Lung (tissue), 12 donors: ENCODE results near the gene PRR16. TPM values are rescaled to one million over a fixed set of nuclear protein-coding genes. Genes with fewer than 3 reads are reported as not detected.

Experiments
- ATAC-seq: fragments of 200-7000 bp; cut with Tn5 transposase; one replicate; pipeline ENCODE4 v1.9.1; 2020; ENCODE audit warnings: moderate number of reproducible peaks; ENCODE audit not compliant: insufficient read depth, low FRiP score
- DNase-seq, 3 donors: peaks; one replicate each; pipeline ENCODE4 v3.0.0-alpha.2; 2013 to 2017
- H3K27ac ChIP-seq, 2 donors: one replicate each; pipeline ENCODE4 v1.5.1; 2013; ENCODE audit warnings: mild to moderate bottlenecking in 2 of 2, moderate library complexity in 2 of 2, control low read depth in 1 of 2, inconsistent platforms in 1 of 2, low read depth in 1 of 2, low read length in 1 of 2
- H3K27me3 ChIP-seq, 3 donors: one replicate each; pipeline ENCODE4 v1.5.1; 2013; ENCODE audit warnings: low read length in 2 of 3; ENCODE audit not compliant: control insufficient read depth in 3 of 3, insufficient read depth in 3 of 3
- H3K36me3 ChIP-seq, 4 donors: one replicate each; pipeline ENCODE4 v1.5.1; 2013; ENCODE audit warnings: low read length in 4 of 4, mild to moderate bottlenecking in 1 of 4, moderate library complexity in 1 of 4; ENCODE audit not compliant: control insufficient read depth in 4 of 4, insufficient read depth in 4 of 4
- H3K4me1 ChIP-seq, 5 donors: one replicate each; pipeline ENCODE4 v1.5.1; 2013; ENCODE audit warnings: low read length in 5 of 5, mild to moderate bottlenecking in 2 of 5, moderate library complexity in 1 of 5; ENCODE audit not compliant: control insufficient read depth in 5 of 5, insufficient read depth in 5 of 5
- H3K4me3 ChIP-seq: one replicate; pipeline ENCODE4 v1.5.1; 2013; ENCODE audit warnings: mild to moderate bottlenecking, control low read depth, moderate library complexity
- H3K9ac ChIP-seq, 2 donors: one replicate each; pipeline ENCODE4 v1.5.1; 2013; ENCODE audit warnings: low read length in 2 of 2, control low read depth in 1 of 2; ENCODE audit not compliant: insufficient read depth in 1 of 2
- H3K9me3 ChIP-seq, 4 donors: one replicate each; pipeline ENCODE4 v1.5.1; 2013; ENCODE audit warnings: low read length in 3 of 4, mild to moderate bottlenecking in 1 of 4, moderate library complexity in 1 of 4; ENCODE audit not compliant: control insufficient read depth in 4 of 4, insufficient read depth in 3 of 4
- CTCF ChIP-seq: IDR thresholded peaks from 2 replicates; pipeline ENCODE4 v1.5.1; 2012; ENCODE audit warnings: mild to moderate bottlenecking; ENCODE audit errors: control extremely low read depth, extremely low read depth
- WGBS, 2 donors: extraction: QIAGEN DNeasy Blood & Tissue Kit; methylation state at CpG; one replicate each; pipeline ENCODE4 v1.1.7; 2013; 5-methylcytosine and 5-hydroxymethylcytosine counted together
- polyA plus RNA-seq, 2 donors: library from polyadenylated mRNA; stranded (reverse); fragments of 200-250 nt; gene quantifications; one replicate each; pipeline ENCODE4 v1.2.1, GENCODE V29; 2013
- total RNA-seq, 2 donors: library from RNA; depleted of rRNA in 1 of 2; stranded (reverse); fragments of >200 nt in 1 of 2; gene quantifications; one replicate each; pipeline ENCODE4 v1.2.1, GENCODE V29; 2014 to 2021
- donor health status: control.
- donor health status: control.
- donor health status: Bipolar disorder and iron deficiency.
- donor health status: healthy.
- donor health status: DM: yes; HTN: yes; CAD: no.

PRR16 gene
- total and polyA plus RNA-seq, 4 donors = 1.1 to 6.6 (median 5.9) TPM

GRCh38 chr5:120442694-120443093, 21.4 kb upstream of the PRR16 start:
- DNase-seq = no peak
- no peak for TF ChIP-seq CTCF
- no peaks in the 10 kb centered on the region for H3K27me3 ChIP-seq
- H3K4me1 ChIP-seq = peaks cover 0 to 9% (median 0%) of the 10 kb centered on the region in 5 donors
- peak overlapping the region in 1 of 2 donors; percentile 45 for H3K27ac ChIP-seq
- H3K36me3 ChIP-seq = no peaks in the 10 kb centered on the region
- no peak for ATAC-seq
- 84 to 86% methylated on average over 3 of the region's 3 CpGs for WGBS, 2 donors
- no peak overlapping the region for H3K9ac ChIP-seq
- no peak overlapping the region for H3K4me3 ChIP-seq
- no peaks in the 10 kb centered on the region for H3K9me3 ChIP-seq

- TF ChIP-seq CTCF = no peak
- H3K4me3 ChIP-seq = no peak overlapping the region
- 71 to 84% methylated on average over 2 of the region's 2 CpGs for WGBS, 2 donors
- no peaks in the 10 kb centered on the region for H3K9me3 ChIP-seq
- peaks cover 0 to 9% (median 0%) of the 10 kb centered on the region in 5 donors for H3K4me1 ChIP-seq
- H3K27me3 ChIP-seq = no peaks in the 10 kb centered on the region
- peak overlapping the region in 1 of 2 donors; percentile 9 for H3K27ac ChIP-seq
- H3K9ac ChIP-seq = no peak overlapping the region
- no peak for ATAC-seq
- no peak for DNase-seq
- no peaks in the 10 kb centered on the region for H3K36me3 ChIP-seq
These were observed 20.5 kb upstream of the PRR16 start for GRCh38 chr5:120443607-120444006.

DNA sequence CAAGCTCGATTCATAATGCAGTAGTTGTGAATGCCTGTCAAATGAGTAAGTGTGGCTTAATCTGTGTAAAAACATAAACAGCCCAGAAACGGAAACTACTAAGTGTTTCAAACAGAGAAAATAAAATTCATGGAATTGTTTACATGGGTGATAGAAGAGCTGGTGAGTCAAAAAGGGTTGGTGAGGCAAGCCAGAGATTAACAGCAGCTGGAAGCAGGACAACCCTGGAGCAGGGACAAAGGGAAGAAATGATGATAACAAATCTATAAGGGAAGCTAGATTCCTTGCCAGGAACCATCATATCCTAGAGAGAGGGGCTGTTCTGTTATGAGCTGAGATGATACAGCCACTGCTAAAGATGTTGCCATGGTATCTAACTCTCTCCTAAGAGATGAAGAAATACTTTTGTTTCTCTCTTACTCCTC, 18.0 kb upstream of the PRR16 start:
- TF ChIP-seq CTCF = no peak
- Histone ChIP-seq H3K9me3 (no peaks in the 10 kb centered on the region), H3K4me3 (no peak overlapping the region), H3K27ac (peak overlapping the region in 1 of 2 donors; percentile 72), H3K27me3 (no peaks in the 10 kb centered on the region), H3K36me3 (no peaks in the 10 kb centered on the region), H3K9ac (no peak overlapping the region), H3K4me1 (peaks cover 0 to 9% (median 0%) of the 10 kb centered on the region in 5 donors)
- 41 to 67% methylated on average over 2 of the region's 2 CpGs for WGBS, 2 donors
- ATAC-seq (peak; percentile 53), DNase-seq (peak; percentile 78 to 96 (median 92))

DNA sequence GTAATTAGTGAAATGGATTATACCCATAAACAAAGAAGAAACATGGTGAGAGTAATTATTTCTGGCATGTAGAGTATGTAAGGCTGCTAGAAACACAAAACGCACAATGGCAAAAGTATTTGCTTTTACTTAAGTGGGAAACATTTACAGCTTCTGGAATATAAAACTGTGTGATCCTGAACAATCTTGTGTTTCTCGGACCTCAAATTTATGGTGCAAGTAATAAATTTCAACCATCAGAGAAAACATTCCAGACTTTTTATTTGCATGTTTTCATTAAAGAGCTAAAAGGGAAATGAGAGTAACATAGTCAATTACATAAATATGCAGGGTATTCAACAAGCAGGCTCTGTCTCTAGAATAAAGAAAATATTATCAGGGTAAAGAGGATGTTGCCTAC, 17.2 kb upstream of the PRR16 start:
- no peak for ATAC-seq
- TF ChIP-seq CTCF = no peak
- H3K9me3 ChIP-seq = peaks cover 0 to 4% (median 0%) of the 10 kb centered on the region in 4 donors
- no peaks in the 10 kb centered on the region for H3K27me3 ChIP-seq
- H3K36me3 ChIP-seq = no peaks in the 10 kb centered on the region
- DNase-seq = no peak
- WGBS, 2 donors = 63 to 88% methylated on average over 2 of the region's 2 CpGs
- no peak overlapping the region for H3K27ac ChIP-seq
- no peak overlapping the region for H3K9ac ChIP-seq
- no peak overlapping the region for H3K4me3 ChIP-seq
- peaks cover 0 to 9% (median 0%) of the 10 kb centered on the region in 5 donors for H3K4me1 ChIP-seq
